Inflammatory macrophage treated with lipopolysaccharide for 1 hour (primary cell): ENCODE results near the gene ISL2.
"Not testable (repeated sequence)": the region's sequence is repeated elsewhere in the genome, so short reads cannot be mapped to it uniquely, and the experiment has no call there.

ENCODE experiments used
- DNase-seq, 2 donors: peaks; one replicate each; pipeline ENCODE4 v3.0.0-alpha.2; 2020 to 2022

Gene ISL2

DNA sequence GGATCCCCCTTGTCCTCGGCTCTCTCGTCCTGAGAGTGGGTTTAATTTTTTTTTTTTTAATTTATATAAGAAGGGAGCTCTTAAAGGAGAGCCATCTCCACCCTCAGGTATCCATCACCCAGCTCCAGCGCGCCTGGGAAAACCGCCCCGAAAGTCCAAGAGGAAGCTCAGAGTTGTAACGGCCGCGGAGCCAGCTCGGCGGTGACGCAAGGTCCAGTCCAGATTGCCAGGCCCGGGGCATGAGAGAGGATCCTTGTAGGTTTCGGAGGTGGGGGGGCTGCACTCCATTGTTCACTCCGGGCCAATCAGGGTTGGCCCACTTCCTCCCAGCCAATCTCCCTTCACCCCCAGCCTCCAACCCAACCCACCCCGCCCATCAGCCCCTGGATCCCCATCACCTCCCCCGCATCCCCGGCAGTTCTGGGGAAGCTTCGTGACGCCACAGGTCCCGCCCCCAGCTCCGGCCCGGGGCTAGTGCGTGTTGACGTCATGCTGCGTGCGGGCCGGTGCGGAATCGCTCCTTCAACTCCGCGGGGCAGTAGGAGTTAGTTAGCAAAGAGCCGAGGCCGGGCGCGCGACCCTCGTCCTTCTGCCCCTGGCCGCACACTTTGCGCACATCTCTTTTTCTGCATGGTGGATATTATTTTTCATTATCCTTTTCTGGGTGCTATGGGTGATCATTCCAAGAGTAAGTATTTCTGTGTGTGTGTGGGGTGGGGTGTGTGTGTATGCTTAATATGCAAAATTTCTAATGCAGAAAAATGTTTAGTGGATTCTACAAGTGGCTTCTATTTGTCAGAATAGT lies at the start of gene ISL2:
TSS of gene ISL2 (plus strand) at position 520 of the 805 bp plus-strand sequence. CDS start at position 631, 111 bp downstream.
- peak; percentile 93 for DNase-seq

DNA sequence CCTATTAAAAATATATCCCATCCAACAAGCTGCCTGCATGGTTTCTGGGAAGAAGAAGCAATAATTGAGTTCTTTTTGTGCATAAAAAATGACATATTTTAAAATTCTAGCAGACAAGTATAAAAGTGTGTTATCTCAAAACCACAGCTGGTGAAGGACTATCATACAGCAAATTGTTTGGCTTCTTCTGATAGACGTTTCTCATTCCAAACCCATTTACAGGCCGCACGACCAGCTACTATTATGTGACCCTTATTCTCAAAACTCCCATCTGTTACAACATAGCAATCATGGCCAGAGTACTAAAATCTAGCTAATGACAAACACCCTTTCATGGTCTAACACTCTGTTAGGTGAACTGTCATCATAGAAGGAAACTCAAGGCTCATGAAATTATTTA lies 47.0 kb upstream of the ISL2 start:
- DNase-seq, result no peak

DNA sequence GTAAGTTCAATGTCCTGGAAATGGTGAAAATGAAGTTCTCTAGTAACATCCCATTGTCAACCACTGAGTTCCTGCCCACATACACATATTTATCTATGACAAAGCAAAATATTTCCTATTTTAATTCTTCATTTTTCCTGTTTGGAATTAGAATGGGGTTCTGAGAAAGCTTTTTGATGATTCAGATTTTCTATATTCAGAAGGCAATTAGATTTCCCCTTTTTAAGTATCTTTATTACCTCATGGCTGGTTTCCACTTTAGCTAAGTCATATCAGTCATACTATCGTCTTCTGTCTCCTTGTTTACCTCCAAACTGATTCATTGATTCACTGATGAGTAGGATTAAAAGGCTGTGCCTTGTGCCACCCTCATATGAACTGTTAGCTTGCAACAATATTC lies 43.2 kb upstream of the ISL2 start:
- DNase-seq, result peak; percentile 45 to 49

DNA sequence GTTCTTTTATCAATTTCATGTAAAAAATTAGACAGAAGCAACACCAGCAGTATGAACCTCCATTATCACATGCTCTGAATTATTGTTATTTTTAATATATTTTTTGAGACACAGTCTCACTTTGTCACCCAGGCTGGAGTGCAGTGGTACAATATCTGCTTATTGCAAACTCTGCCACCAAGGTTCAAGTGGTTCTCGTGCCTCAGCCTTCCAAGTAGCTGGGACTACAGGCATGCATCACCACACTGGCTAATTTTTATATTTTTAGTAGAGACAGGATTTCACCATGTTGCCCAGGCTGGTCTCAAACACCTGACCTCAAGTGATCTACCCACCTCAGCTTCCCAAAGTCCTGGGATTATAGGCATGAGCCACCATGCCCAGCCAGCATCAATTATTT lies 42.1 kb upstream of the ISL2 start:
- not testable (repeated sequence) for DNase-seq

DNA sequence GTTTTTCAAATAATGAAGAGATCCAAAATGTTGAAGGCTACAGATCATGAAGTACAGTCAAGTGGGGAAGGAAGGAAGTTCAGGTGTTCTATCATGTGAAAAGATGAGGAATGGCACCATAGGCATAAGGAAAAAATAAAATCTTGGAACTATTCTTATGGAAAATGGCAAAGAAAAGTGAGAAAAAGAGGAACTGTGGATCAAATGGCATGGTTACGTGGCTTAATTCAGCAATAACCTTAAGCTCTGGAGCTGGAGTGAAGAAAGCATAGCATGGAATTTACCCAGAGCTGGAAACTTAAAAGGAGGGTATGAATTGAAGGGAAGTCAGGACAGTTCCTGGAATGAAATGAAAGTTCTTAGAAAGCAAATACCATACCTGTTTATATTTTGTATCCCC lies 39.7 kb upstream of the ISL2 start:
- DNase-seq, result no peak

DNA sequence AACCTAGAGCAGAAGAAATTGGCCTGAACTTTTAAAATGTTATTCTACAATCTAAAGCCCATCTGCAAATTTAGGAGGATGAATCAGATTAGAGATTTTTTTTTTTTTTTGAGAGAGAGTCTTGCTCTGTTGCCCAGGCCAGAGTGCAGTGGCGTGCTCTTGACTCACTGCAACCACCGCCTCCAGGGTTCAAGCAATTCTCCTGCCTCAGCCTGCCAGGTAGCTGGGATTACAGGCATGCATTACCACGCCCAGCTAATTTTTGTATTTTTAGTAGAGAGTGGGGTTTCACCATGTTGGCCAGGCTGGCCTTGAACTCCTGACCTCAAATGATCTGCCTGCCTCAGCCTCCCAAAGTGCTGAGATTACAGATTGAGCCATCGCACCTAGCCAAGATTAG lies 38.6 kb upstream of the ISL2 start:
- not testable (repeated sequence) for DNase-seq

DNA sequence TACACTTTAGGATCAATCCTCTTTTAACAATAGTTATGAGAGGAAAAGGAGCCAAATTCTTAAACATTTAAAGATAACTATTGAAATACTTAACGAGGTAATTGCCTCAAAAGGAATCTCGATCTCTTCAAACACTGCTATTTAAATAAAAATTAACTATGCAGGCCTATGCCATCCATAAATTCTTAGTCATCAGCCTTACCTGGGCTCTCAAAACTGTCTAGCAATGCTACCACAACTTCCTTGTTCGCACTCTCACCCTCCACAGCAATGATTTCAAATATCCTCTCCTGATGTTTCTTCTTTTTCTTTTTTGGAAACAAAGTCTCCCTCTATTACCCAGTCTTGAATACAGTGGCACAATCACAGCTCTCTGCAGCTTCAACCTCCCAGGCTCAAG lies 37.6 kb upstream of the ISL2 start:
- no peak for DNase-seq

DNA sequence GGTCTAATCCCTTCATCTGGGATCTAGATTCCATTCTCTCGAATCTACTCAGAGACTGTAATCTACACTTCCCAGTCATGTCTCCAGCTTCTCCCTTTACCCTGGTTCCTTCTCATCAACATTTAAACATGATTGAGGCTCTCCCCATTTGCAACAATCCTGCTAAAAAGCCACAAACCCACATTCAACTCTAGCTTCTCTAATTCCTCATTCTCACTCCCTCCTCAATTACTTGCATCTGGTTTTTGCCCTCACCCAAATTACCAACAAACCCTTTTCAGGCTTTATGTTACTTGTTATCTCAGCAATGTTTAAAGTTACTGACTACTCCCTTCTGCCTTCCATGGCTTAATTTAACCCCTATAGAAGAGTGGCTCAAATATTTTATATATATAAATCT lies 36.8 kb upstream of the ISL2 start:
- peak in 1 of 2 donors; percentile 22 for DNase-seq

DNA sequence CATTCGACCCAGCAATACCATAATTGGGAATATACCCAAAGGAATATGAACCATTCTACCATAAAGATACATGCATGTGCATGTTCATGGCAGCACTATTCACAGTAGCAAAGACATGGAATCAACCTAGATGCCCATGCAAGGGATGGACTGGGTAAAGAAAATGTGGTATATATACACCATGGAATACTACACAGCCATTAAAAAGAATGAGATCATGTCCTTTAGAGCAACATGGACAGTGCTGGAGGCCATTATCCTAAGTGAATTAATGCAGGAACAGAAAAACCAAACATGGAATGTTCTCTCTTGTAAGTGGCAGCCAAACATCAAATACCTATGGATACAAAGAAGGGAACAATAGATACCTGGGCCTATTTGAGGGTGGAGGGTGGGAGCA lies 32.7 kb upstream of the ISL2 start:
- no peak for DNase-seq

DNA sequence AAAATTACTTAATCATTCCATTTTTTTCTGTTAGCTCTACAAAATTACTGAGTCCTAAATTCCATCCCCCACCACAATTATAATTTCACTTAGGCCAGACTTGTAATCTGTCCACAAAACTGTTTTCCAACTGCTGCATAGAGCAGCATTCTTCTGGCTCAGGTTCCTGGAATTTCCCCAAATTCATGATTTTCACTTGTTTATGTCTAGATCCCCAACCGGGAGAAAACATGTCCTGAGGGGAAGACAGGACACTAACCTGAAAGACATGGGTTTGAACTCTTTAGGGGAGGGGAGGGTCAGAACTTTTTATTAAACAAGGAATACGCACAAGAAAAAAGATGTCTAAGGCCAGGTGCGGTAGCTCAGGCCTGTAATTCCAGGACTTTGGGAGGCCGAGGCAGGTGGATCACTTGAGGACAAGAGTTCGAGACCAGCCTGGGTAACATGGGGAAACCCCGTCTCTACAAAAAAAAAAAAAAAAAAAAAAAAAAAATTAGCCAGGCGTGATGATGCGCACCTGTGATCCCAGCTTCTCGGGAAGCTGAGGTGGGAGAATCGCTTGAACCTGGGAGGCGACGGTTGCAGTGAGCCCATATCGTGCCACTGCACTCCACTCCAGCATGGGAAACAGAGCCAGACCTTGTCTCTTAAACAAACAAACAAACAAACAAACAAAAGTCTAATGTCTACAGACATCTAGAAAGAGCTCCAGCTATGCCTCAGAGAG lies 26.8 kb upstream of the ISL2 start:
- DNase-seq, result no peak

DNA sequence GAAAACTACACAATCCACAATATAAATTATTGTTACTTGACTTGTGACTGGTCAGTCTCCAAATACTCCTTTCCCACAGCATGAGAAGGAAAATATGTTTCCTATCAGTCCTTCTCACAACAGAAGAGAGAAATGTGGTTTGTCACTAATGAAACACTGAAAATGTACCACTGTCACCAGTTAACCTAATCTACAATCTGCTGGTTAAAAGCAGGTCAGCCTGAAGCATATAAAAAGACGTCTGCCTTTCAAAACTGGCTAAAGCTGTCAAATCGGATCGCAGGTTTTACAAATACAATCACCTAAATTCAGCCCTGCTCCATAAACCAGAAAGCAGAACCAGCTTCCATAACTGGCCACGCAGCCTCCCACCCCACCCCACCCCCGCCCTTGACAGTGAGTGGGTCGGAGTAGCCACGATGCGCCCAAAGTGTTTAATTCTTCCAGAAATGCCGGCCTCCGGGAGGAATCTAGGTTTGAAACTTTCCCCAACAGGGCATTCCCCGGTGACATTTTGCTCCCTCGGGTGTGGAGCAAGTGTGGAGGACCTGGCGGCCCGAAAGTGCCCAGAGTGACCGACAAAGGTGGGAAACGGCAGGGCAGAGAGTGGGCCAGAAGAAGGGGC lies 26.0 kb upstream of the ISL2 start:
- peak; percentile 51 to 57 for DNase-seq

DNA sequence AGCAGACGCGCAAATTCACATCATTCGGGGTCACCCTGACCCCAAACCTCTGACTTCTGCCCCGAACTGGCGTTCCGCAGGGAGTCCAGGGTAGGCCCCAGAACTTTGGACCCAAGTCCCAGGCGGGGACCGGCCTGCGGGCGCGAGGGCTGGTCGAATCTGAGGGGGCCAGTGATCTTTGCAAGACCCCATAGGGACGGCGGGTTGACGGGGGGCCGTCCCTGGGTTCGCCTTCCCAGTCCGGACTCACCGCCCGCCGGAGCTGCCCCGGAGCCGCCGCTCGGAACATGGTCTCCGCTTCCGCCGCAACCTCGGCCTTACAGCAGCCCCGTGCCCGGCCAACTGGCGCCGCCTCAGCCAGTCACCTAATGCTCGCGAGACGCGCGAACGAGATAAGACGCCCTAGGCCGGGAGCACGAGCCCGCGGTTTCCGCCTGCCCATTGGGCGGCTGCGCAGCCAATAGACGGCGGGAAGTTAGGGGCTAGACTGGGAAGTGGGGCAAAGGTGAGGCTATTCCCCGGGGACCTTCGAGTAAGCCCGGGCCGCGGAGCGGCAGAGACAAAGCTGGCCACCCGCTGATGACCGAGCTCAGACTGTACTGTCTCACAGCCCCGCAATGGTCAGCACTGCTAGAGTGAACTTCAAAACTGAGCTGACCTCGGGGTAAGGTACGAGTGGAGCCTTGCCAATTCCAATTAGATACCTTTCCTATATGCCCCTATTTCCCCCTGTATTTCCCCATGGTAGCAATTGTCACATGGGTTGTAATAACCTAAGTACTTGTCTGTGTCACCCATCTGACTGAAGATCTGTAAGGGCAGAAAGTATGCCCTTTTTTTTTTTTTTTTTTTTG lies 25.2 kb upstream of the ISL2 start, which contains the start of gene ETFA:
TSS of gene ETFA (minus strand) at position 370 of the 854 bp plus-strand sequence. CDS start at position 289, 81 bp downstream.
- DNase-seq, result peak; percentile 96 to 98

DNA sequence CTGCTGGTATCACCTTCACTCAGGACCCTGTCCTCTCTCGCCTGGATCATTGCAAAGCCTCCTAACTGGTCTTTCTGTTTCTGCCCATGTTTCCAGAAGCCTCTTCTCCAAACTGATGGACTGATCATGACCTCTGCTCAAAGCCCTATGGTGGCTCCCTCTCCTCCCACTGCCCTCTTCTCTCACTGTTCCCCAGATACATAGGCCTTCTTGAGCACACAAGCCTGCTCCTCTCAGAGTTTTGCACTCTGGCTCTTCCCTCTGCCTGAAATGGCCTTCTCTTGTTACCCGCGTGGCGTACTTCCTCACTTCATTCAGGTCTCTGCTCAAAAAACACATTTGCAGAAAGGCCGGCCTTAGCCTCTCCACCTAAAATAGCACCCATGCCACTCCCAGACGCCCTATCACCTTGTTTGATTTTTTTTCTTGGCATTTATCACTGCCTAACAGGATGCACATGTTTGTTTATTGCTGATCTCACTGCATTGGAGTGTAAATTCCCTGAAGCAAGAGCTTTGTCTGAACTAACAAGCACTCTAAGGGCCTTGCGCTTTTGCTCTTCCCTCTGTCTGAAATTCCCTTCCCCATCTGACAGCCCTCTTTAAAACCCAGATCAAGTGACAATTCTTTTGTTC lies 23.9 kb upstream of the ISL2 start:
- DNase-seq, result no peak

DNA sequence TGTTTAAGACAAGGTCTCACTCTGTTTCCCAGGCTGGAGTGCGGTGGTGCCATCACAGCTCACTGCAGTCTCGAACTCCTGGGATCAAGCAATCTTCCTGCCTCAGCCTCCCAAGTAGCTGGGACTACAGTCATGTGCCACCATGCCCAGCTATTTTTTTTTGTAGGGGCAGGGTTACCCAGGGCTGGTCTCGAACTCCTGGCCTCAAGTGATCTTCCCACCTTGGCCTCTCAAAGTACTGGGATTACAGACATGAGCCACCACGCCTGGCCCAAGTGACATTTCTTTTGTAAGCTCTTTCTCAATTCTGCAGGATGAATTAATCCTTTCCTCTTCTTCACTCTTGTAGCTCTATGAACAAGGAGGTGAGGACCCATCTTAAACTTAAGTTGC lies 23.4 kb upstream of the ISL2 start:
- DNase-seq, result not testable (repeated sequence)

DNA sequence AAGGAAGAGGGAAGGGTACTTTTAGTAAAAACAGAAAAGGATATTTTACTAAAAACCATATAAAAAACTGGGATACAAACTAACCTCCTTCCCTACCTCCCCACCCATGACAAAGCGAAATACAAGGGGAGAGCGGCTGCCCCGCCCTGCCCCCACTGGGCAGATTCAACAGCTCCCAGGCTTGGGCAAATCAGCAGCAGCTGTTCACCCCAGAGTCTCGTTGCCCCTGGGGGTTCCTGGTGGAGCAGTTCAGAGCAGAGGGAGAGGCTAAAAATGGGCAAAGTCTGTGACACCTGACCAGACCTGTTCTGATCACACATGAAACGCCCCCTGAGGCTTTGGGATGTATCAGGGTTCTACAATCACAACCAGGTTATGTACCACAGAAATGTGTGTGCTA lies 22.8 kb upstream of the ISL2 start:
- DNase-seq, result no peak

DNA sequence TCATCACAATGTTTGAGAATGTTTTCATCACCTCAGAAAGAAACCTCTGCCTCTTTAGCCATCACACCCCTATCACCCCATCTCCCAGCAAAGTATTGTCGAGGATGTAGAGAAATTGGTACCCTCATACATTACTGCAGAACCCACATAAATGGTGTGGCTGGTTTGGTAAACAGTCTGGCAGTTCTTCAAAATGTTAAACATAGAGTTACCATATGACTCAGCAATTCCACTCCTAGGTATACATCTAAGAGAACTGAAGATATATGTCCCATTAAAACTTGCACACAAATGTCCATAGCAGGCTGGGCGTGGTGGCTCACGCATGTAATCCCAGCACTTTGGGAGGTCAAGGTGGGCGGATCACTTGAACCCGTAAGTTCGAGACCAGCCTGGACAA lies 16.6 kb upstream of the ISL2 start:
- DNase-seq, result no peak

DNA sequence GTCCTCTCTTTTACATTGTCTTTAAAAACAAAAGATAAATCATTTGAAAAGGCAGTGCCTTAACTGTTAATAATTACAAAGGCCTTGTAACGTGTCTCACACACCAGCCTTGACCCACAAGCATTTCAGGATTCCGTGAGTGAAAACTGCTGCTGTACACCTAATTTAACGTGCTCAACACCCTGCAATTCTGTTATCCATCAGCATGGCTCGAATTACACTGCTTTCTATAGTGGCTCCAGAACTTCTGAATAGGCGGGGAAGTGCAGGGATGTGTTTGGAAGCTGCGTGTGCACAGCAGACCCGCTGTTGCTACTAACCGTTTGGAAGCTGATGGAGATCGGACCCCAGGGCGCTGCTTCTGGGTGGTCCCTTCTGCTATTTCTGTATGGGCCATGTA lies 15.4 kb upstream of the ISL2 start:
- no peak for DNase-seq

DNA sequence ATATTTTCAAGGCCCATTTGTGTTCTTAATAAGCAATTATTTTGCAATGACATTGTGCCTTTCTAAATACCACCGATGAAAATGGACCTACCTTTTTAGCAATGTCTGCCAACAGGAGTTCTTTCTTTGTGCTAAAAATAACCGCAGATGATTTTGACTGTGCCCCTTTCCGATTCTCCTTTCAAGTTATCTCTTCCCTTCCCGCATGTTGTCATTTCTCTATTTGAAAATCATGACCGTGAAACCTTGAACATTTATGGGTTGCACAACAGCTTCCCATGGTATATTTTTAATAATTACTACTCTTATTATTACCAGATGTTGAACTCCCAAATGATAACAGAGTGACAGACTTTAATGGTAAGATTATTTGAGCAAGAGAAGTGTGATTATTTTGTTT lies 15.0 kb upstream of the ISL2 start:
- DNase-seq, result no peak

DNA sequence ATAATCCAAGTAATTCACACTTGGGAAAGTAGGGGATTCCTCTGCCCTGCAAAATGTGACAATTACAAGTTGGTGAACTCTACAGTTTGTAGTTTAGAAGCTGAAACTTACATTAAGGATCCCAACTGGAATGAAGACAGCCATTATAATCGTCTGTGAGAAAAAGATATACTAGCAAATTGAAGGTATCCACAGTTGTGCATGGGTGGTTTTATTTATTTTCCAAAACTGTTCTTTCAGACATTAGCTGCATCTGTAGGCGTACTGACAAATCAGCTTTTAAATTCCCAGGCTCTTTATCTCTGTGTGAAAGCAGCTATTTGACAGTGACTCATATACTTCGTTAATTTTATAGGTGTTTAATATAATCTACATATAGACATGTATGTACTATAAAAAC lies 12.5 kb upstream of the ISL2 start:
- no peak for DNase-seq

DNA sequence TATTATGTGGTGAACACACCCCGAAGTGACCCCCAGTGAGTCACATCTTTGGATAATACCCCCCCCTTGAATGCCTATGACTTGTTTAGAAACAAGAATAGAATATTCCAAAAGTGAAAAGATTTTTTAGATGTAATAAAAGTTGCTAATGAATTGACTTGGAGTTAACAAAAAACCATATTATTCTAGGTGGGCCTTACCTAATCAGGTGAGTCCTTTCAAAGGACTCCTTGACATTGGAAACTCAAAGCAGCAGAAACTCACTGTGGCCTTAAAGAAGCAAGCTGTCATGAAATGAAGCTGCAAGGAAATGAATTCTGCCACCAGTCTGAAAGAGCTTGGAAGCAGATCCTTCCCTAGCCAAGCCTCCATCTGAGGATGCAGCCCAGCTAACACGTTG lies 10.9 kb upstream of the ISL2 start:
- DNase-seq, result no peak

DNA sequence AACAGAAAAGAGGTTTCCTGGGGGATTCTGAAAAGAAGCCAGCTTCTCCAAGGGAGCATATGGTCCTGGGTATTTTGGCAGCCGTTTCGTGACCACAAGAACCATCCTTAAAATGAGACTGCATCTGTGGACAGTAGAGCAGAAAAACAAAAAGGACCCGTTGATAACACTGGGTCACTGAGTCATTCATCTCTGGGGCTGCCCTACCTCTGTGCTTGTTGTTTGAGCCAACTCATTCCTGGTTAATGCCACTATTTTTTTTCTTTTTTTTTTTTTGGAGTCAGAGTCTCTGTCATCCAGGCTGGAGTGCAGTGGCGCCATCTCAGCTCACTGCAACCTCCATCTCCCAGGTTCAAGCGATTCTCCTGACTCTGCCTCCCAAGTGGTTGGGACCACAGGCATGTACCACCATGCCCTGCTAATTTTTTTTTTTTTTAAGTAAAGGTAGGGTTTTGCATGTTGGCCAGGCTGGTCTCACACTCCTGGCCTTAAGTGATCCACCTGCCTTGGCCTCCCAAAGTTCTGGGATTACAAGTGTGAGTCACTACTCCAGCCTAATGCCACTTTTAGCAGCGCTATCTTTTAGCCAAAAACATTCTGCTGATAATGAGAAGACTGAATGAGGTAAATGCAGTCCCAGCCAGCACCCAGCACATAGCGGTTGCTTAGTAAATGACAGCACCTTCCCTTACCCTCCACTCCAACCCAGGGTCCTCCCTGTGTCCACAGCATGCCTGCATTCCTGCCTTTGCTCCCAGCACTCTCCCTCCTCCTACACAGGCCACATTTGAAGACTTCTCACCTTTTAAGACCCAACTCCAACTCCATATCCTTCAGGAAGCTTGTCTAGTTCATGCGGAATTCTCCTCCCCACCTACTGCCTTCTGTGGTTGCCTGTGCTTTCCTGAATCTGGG lies 9.1 kb upstream of the ISL2 start:
- no peak for DNase-seq
